ENCODE data around the gene ATN1. TPM values are rescaled to one million over a fixed set of nuclear protein-coding genes. Genes with fewer than 3 reads are reported as not detected.

Gene ATN1
- total and polyA plus RNA-seq, 10 donors: 10.1 to 112 (median 73.1) TPM

DNA sequence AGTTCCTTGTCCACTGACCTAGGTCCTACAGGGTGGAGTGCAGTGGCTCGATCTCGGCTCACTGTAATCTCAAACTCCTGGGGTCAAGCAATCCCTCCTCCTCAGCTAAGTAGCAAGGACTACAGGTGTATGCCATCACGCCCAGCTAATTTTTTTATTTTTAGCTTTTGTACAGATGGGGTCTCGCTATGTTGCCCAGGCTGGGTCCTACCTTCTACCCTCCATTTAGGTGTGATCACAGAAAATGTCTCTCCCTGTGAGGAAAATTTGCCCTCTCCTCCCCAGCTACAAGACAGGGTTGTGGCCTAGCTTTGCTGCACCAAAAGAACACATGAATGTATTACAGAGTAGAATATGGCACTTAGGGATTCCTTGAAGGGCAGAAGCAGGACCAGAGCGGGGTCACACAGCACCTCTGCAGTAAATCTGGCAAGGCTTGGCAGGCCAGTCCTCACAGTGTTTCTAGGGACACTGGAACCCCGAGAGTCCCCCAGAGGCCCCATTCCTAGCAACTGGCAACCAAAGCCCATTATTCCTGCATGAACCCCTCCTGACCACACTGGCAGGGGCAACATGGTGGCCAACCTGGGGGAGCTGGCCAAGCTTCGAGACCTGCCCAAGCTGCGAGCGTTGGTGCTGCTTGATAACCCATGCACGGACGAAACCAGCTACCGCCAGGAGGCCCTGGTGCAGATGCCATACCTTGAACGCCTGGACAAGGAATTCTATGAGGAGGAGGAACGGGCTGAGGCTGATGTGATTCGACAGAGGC lies 15.4 kb upstream of the ATN1 start:
- DNase-seq: peak; percentile 72
- TF ChIP-seq POLR2A (IDR thresholded peaks at IDR 0.05) (no peak), POLR2AphosphoS5 (IDR thresholded peaks at IDR 0.05) (no peak)
- TF ChIP-seq, protein P1, sequence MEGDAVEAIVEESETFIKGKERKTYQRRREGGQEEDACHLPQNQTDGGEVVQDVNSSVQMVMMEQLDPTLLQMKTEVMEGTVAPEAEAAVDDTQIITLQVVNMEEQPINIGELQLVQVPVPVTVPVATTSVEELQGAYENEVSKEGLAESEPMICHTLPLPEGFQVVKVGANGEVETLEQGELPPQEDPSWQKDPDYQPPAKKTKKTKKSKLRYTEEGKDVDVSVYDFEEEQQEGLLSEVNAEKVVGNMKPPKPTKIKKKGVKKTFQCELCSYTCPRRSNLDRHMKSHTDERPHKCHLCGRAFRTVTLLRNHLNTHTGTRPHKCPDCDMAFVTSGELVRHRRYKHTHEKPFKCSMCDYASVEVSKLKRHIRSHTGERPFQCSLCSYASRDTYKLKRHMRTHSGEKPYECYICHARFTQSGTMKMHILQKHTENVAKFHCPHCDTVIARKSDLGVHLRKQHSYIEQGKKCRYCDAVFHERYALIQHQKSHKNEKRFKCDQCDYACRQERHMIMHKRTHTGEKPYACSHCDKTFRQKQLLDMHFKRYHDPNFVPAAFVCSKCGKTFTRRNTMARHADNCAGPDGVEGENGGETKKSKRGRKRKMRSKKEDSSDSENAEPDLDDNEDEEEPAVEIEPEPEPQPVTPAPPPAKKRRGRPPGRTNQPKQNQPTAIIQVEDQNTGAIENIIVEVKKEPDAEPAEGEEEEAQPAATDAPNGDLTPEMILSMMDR (IDR thresholded peaks at IDR 0.05 in 8 of 11, conservative IDR thresholded peaks at IDR 0.05 in 3 of 11): no peak
- Histone ChIP-seq H3K4me3 (no peak overlapping the region), H3K27me3 (replicated peaks in 1 of 7) (peaks cover 0 to 39% (median 0%) of the 10 kb centered on the region in 7 donors), H3K4me1 (peaks cover 4 to 34% (median 20%) of the 10 kb centered on the region in 6 donors), H3K27ac (no peak overlapping the region), H3K36me3 (peaks cover 0 to 17% (median 0%) of the 10 kb centered on the region in 6 donors), H3K9me3 (no peaks in the 10 kb centered on the region)
- intact Hi-C loops (cut with DNase I; ENCODE audit: low total_unique reads): no loop called here
- WGBS, 5 donors: 90 to 94% (median 92%) methylated on average over 13 to 15 of the region's 15 CpGs

DNA sequence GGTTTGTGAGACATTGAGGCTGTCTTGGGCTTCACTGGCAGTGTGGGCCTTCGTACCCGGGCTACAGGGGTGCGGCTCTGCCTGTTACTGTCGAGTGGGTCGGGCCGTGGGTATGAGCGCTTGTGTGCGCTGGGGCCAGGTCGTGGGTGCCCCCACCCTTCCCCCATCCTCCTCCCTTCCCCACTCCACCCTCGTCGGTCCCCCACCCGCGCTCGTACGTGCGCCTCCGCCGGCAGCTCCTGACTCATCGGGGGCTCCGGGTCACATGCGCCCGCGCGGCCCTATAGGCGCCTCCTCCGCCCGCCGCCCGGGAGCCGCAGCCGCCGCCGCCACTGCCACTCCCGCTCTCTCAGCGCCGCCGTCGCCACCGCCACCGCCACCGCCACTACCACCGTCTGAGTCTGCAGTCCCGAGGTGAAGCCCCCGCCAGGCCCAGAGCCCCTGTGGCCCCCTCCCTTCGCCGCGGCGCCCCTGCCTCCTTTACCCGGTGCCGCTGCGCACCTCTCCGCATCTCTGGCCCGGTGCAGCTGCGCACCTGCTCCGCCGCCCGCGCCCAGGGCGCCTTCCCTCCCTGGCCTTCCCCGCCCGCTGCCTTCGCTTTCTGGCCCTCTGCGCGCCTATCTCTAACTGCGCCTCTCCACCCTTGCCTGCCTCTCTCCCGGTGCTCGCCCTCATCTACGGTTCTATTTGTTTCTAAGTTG lies 13.4 kb upstream of the ATN1 start, which contains the start of gene ENO2:
Gene ENO2, plus strand, starts transcription at position 335 of the 701 bp plus-strand sequence. CDS start 1,253 bp downstream, outside the sequence.
- H3K9me3 ChIP-seq: no peaks in the 10 kb centered on the region
- intact Hi-C loops (cut with DNase I; ENCODE audit: low total_unique reads): no loop called here
- H3K27me3 ChIP-seq (replicated peaks in 1 of 7): peaks cover 0 to 39% (median 0%) of the 10 kb centered on the region in 7 donors
- peaks cover 4 to 34% (median 20%) of the 10 kb centered on the region in 6 donors for H3K4me1 ChIP-seq
- peak within 1 kb of the TSS; percentile 63 to 83 (median 78) for H3K27ac ChIP-seq
- TF ChIP-seq POLR2A (IDR thresholded peaks at IDR 0.05): no peak
- peak; percentile 47 to 73 (median 70) for TF ChIP-seq POLR2AphosphoS5 (IDR thresholded peaks at IDR 0.05)
- TF ChIP-seq, protein P1 (IDR thresholded peaks at IDR 0.05 in 8 of 11, conservative IDR thresholded peaks at IDR 0.05 in 3 of 11): no peak
- peak; percentile 94 for DNase-seq
- peaks cover 0 to 23% (median 0%) of the 10 kb centered on the region in 6 donors for H3K36me3 ChIP-seq
- WGBS, 5 donors: 0 to 1% (median 0%) methylated on average over 30 to 68 of the region's 68 CpGs
- H3K4me3 ChIP-seq: peak within 1 kb of the TSS; percentile 50 to 90 (median 60)

DNA sequence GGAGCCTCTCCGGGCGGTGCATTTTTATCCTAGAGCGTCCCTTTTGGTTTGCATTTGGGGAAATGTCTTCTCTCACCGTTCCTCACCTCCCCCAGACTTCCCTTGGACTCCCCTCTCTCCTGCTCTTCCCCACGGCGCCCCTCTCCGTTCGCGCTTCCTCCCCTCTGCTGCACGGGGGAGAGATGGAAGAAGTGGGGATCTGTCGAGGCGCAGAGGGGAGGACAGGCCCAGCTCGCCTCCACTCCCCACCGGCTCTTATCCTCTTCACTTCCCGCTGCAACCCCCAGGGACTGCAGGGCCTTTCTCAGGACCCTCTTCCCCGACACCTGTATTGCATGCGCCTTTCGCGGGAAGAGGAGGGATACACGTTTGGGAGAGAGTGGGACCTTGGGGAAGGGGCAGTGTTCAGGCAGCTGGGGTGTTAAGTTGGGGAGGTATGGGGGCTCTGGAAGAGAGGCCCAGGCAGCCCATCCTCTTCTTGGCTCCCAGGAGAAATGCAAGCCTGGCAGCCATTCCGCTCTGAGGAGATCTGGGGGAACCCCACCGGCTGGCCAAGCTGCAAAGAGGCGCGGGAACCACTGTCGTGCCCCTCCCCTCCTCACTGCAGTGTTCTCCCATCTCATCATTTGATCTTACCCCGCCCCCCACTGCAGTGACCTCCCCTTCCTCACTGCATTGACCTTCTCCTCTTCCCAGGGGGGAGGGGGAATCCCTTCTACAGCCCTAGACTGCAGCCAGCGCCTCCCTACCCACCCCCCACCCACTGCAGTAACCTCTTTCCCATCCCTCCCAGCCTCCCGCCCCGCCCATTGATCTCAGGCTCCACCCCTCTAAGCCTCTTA lies 12.6 kb upstream of the ATN1 start:
- Histone ChIP-seq H3K36me3 (peaks cover 0 to 26% (median 0%) of the 10 kb centered on the region in 6 donors), H3K4me3 (peak overlapping the region; percentile 50 to 90 (median 60)), H3K9me3 (no peaks in the 10 kb centered on the region), H3K27me3 (replicated peaks in 1 of 7) (peaks cover 0 to 39% (median 0%) of the 10 kb centered on the region in 7 donors), H3K4me1 (peaks cover 4 to 34% (median 20%) of the 10 kb centered on the region in 6 donors), H3K27ac (peak overlapping the region; percentile 63 to 83 (median 78))
- intact Hi-C loops (cut with DNase I; ENCODE audit: low total_unique reads): no loop called here
- DNase-seq: peak; percentile 71
- WGBS, 5 donors: 20 to 25% (median 22%) methylated on average over 28 to 29 of the region's 29 CpGs
- TF ChIP-seq POLR2AphosphoS5 (IDR thresholded peaks at IDR 0.05) (no peak), POLR2A (IDR thresholded peaks at IDR 0.05) (no peak)
- TF ChIP-seq, protein P1 (IDR thresholded peaks at IDR 0.05 in 8 of 11, conservative IDR thresholded peaks at IDR 0.05 in 3 of 11): no peak

Measured in spleen (tissue), 11 donors.